Kidney (tissue), 14 donors: ENCODE measurements around the gene HIPK2. TPM values are rescaled to one million over a fixed set of nuclear protein-coding genes. Genes with fewer than 3 reads are reported as not detected.

ENCODE experiments used
- DNase-seq, 5 donors: peaks; one replicate each; pipeline ENCODE4 v3.0.0-alpha.2; 2013 to 2020
- FAIRE-seq: peaks from 2 replicates; lab custom pipeline; 2012; peaks lifted over from hg19 to GRCh38; lab: Jason Lieb, UNC
- H3K27ac ChIP-seq, 2 donors: one replicate each; pipeline ENCODE4 v1.7.0; 2013; ENCODE audit warnings: low read depth in 2 of 2, low read length in 2 of 2, inconsistent platforms in 1 of 2
- H3K27me3 ChIP-seq: one replicate; pipeline ENCODE4 v1.7.1; 2013; ENCODE audit warnings: low read length, inconsistent platforms; ENCODE audit not compliant: control insufficient read depth, insufficient read depth
- H3K36me3 ChIP-seq, 3 donors: one replicate each; pipeline versions ENCODE4 v1.7.0 to v1.7.1; 2013; ENCODE audit warnings: low read length in 3 of 3, control low read depth in 1 of 3, inconsistent platforms in 1 of 3; ENCODE audit not compliant: insufficient read depth in 3 of 3, control insufficient read depth in 2 of 3
- H3K4me1 ChIP-seq, 3 donors: one replicate each; pipeline versions ENCODE4 v1.7.0 to v1.7.1; 2013; ENCODE audit warnings: low read length in 3 of 3, inconsistent platforms in 1 of 3, low read depth in 1 of 3; ENCODE audit not compliant: control insufficient read depth in 2 of 3, insufficient read depth in 2 of 3
- H3K4me3 ChIP-seq, 3 donors: one replicate each; pipeline versions ENCODE4 v1.7.0 to v1.8.1; 2013; ENCODE audit warnings: low read length in 3 of 3, control low read depth in 1 of 3, inconsistent platforms in 1 of 3
- H3K9ac ChIP-seq, 3 donors: one replicate each; pipeline versions ENCODE4 v1.7.0 to v1.7.1; 2013; ENCODE audit warnings: low read length in 3 of 3, control low read depth in 1 of 3, inconsistent platforms in 1 of 3
- H3K9me3 ChIP-seq, 3 donors: one replicate each; pipeline versions ENCODE4 v1.7.0 to v1.7.1; 2013; ENCODE audit warnings: low read length in 3 of 3, control low read depth in 1 of 3, inconsistent platforms in 1 of 3; ENCODE audit not compliant: control insufficient read depth in 2 of 3, insufficient read depth in 1 of 3
- intact Hi-C: fragments of 100-400 bp; cut with DNase I; formaldehyde crosslinking; loops from one replicate; pipeline ENCODE4 v1.11.1; 2022
- polyA plus RNA-seq: library from polyadenylated mRNA; stranded (reverse); fragments of 350-450 nt; fragmentation: Illumina TruSeq; extraction: RNeasy Lipid Tissue Mini Kit (QIAGEN cat#74804); gene quantifications from one replicate; pipeline ENCODE4 v1.2.3, GENCODE V29; 2014; ENCODE audit warnings: low read depth, low replicate concordance; ENCODE audit not compliant: insufficient read depth
- total RNA-seq: library from RNA; stranded (reverse); fragmentation: NEBNext Ultra II Directional; extraction: Animal tissue kit (Norgen Biotek cat#: 25700); gene quantifications from one replicate; pipeline ENCODE4 v1.2.1, GENCODE V29; 2021
- TF ChIP-seq, protein P1 (sequence below): IDR thresholded peaks from 3 replicates; pipeline ENCODE4 v1.5.1; 2012; ENCODE audit warnings: mild to moderate bottlenecking, moderate library complexity, borderline replicate concordance; ENCODE audit not compliant: insufficient read depth; ENCODE audit errors: extremely low read depth
- donor health status: control.
- donor health status: control.
- donor health status: control.
- donor health status: control.
- donor health status: control.
- donor health status: DM: yes; HTN: yes; CAD: no.
- donor health status: Normal renal cell carcinoma (clear cell type).

The HIPK2 gene
- total and polyA plus RNA-seq, 2 donors from 2014 or later, result 9.6 to 153 TPM

DNA sequence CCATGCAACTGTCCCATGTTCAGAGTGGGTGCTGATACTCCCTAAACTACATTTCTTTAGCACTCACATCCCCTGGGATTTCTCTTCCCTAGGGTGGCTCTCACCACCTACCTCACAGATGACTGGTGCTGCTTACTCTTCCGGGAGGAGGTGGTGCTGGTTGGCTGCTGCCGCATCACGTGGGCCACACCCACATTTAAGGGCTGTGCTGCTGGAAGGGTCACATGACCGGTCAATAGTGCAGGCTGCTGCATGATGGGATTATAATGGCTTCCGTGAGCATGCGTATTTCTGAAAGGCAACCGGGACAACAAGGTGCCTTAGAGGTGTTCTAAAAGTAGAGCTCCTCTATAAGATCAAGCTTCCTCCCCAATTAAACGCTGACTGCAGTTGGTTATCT, 177.5 kb downstream of the HIPK2 start:
- no peak for DNase-seq
- TF ChIP-seq, protein P1, sequence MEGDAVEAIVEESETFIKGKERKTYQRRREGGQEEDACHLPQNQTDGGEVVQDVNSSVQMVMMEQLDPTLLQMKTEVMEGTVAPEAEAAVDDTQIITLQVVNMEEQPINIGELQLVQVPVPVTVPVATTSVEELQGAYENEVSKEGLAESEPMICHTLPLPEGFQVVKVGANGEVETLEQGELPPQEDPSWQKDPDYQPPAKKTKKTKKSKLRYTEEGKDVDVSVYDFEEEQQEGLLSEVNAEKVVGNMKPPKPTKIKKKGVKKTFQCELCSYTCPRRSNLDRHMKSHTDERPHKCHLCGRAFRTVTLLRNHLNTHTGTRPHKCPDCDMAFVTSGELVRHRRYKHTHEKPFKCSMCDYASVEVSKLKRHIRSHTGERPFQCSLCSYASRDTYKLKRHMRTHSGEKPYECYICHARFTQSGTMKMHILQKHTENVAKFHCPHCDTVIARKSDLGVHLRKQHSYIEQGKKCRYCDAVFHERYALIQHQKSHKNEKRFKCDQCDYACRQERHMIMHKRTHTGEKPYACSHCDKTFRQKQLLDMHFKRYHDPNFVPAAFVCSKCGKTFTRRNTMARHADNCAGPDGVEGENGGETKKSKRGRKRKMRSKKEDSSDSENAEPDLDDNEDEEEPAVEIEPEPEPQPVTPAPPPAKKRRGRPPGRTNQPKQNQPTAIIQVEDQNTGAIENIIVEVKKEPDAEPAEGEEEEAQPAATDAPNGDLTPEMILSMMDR, result no peak
- Histone ChIP-seq H3K4me3 (no peak overlapping the region), H3K9ac (no peak overlapping the region), H3K4me1 (peaks cover 0 to 8% (median 4%) of the 10 kb centered on the region in 3 donors), H3K27ac (peak overlapping the region in 1 of 2 donors; percentile 6), H3K9me3 (no peaks in the 10 kb centered on the region), H3K27me3 (no peaks in the 10 kb centered on the region), H3K36me3 (peaks cover 10 to 77% (median 46%) of the 10 kb centered on the region in 3 donors)
- FAIRE-seq, result no peak
- intact Hi-C loops, result no loop called here

DNA sequence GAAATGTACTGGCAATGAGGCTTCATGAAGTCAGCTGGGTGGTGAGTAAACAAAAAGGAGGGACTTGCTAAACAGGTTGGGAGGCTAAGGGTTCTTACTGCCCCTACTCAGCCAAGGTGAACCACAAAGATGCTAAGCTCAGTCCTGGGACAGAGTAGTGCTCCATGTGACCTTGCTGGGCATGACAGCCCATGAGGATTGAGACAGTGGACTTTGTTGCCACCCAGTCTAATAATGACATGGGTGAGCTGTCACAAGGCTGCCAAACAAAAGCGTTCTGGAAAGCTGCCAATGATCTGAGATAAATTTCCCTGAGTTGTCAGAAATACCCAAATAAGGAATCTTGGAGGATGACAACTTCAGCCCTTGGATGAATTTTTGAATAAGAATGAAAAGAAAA, 179.2 kb downstream of the HIPK2 start:
- intact Hi-C loops, result no loop called here

DNA sequence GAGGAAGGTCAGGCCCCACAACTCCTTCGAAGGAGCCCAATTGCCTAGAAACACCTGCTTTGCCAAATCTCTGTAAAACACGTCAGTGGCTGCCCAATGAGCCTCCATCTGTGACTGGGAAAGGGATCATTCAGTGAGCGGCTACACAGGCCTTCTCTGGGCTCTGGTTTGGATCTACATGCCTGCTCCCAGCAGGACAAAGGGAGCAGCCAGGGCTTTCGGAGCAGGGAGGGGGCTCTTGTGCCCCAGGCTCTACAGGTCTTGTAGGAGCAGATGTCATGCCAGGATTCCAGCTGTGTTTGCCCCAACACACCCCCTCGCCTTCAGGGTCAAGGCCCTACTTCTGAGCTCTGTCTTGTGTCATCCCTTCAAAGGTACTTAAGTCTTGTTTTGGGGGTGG, 180.8 kb downstream of the HIPK2 start:
- Histone ChIP-seq H3K9me3 (no peaks in the 10 kb centered on the region), H3K4me3 (no peak overlapping the region), H3K27me3 (no peaks in the 10 kb centered on the region), H3K4me1 (peaks cover 0 to 8% (median 4%) of the 10 kb centered on the region in 3 donors), H3K36me3 (peaks cover 14 to 88% (median 63%) of the 10 kb centered on the region in 3 donors), H3K27ac (no peak overlapping the region), H3K9ac (no peak overlapping the region)
- no peak for DNase-seq
- intact Hi-C loops, result no loop called here
- FAIRE-seq, result no peak
- TF ChIP-seq, protein P1, result no peak

More for the DNA sequence above, 179.2 kb downstream of the HIPK2 start:
- Histone ChIP-seq H3K9ac (no peak overlapping the region), H3K4me1 (peaks cover 0 to 8% (median 4%) of the 10 kb centered on the region in 3 donors), H3K9me3 (no peaks in the 10 kb centered on the region), H3K4me3 (no peak overlapping the region), H3K36me3 (peaks cover 14 to 85% (median 58%) of the 10 kb centered on the region in 3 donors), H3K27ac (peak overlapping the region in 1 of 2 donors; percentile 18), H3K27me3 (no peaks in the 10 kb centered on the region)
- TF ChIP-seq, protein P1, result no peak
- peak in 1 of 5 donors; percentile 35 for DNase-seq
- FAIRE-seq, result no peak

DNA sequence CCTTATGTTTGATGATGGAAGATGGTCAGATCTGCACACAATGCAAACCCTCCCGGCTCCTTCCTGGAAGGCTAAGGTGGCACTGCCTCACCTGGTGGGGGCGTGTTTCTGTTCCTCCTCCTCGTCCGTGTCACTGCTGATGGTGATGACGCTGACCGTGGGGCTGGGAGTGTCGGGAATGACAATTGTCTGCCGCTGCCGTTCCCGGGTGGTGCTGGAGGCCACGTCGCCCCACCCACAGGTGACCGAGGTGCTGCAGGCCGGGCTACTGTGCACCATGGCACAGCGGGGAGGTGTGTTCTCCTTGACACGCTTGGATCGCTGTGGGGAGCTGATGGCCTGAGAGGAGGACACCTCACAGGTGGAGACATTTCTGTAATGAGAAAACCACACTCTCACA, 181.2 kb downstream of the HIPK2 start:
- H3K36me3 ChIP-seq, result peaks cover 14 to 87% (median 63%) of the 10 kb centered on the region in 3 donors
- H3K9ac ChIP-seq, result no peak overlapping the region
- intact Hi-C loops, result no loop called here
- H3K9me3 ChIP-seq, result no peaks in the 10 kb centered on the region
- no peaks in the 10 kb centered on the region for H3K27me3 ChIP-seq
- peaks cover 0 to 8% (median 4%) of the 10 kb centered on the region in 3 donors for H3K4me1 ChIP-seq
- DNase-seq, result no peak
- H3K27ac ChIP-seq, result no peak overlapping the region
- TF ChIP-seq, protein P1, result no peak
- no peak overlapping the region for H3K4me3 ChIP-seq
- no peak for FAIRE-seq
